Mononuclear cell (primary cell): ENCODE results near the gene SLC6A15. TPM values are rescaled to one million over a fixed set of nuclear protein-coding genes. Genes with fewer than 3 reads are reported as not detected.

Source experiments
- H3K27me3 ChIP-seq: 2 replicates; pipeline ENCODE4 v1.6.0; 2011; ENCODE audit warnings: low read length, control low read depth; ENCODE audit not compliant: insufficient read depth
- H3K4me1 ChIP-seq: 2 replicates; pipeline ENCODE4 v1.5.1; 2011; ENCODE audit warnings: mild to moderate bottlenecking, low read length, control low read depth; ENCODE audit not compliant: insufficient read depth
- H3K4me3 ChIP-seq: 2 replicates; pipeline ENCODE4 v1.5.1; 2011; ENCODE audit warnings: mild to moderate bottlenecking, low read length, moderate library complexity
- H3K9me3 ChIP-seq: 2 replicates; pipeline ENCODE4 v1.5.1; 2011; ENCODE audit warnings: low read depth, mild to moderate bottlenecking, control low read depth, low read length
- total RNA-seq: library from RNA; depleted of rRNA; stranded (reverse); fragments of >200 nt; gene quantifications from one replicate; pipeline ENCODE4 v1.2.3, GENCODE V29; 2012

Gene SLC6A15
- total RNA-seq, 1 donor = not detected

DNA sequence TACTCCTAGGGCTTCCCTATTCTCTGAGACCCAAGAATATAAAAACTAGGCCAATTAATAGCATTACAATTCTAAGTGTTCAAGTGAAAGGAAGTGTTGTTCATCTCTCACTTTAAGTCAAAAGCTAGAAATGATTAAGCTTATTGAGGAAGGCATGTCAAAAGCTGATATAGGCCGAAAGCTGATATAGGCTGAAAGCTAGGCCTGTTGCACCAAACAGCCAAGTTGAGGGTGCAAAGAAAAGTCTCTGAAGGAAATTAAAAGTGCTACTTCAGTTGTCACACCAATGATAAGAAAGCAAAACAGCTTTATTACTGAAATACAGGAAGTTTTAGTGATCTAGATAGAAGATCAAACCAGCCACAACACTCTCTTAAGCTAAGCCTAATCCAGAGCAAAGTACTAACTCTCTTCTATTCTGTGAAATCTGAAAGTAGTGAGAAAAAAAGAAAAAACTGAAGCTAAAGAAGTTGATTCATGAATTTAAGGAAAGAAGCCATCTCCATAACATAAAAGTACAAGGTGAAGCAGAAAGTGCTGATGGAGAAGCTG lies 68.9 kb downstream of the SLC6A15 start:
- Histone ChIP-seq H3K27me3 (no peaks in the 10 kb centered on the region), H3K4me3 (no peak overlapping the region), H3K4me1 (no peaks in the 10 kb centered on the region), H3K9me3 (no peaks in the 10 kb centered on the region)

DNA sequence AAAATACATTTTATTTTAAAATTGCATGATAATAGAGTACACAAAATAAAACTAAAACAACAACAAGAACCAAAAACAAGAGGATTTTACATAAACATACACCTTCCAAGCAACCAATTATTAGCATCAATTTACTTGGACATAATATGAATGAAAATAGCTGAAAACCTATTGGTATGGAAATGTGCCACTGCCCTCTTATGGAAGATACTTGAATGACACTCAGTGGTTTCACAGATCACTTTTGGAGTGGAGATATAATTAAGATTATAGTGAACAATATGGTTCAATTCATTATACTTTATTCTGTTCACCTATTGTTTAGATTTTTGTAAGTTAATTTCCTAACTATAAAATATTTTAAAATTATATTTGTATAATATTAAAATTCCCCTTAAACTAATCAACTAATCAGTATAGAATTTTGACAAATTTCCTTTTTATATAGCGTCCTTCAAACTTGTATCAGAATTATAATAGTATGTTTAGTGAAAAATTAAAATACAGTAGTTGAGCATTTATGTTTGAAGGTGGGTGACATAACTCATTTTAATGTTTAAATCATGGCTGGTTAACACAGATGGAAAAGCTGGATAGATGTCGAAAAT lies 70.1 kb downstream of the SLC6A15 start:
- H3K4me3 ChIP-seq = no peak overlapping the region
- no peaks in the 10 kb centered on the region for H3K4me1 ChIP-seq

DNA sequence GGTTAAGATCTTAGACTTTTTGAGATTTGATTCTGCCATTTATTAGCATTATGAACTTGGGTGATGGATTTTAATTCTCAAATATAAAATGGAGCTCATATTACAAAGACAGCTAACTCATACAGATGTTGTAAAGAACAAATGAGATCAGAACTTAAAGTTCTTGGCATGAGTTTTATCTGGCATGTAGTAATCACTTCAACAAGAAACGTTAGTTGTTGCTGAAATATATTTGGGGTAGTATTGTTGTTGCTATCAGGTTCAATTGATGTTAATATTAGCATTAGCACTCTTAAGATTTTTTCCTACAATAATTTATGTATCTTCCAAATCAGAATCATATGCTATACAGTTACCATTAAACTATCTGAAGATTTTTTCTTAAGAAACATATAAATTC lies 71.0 kb downstream of the SLC6A15 start:
- no peaks in the 10 kb centered on the region for H3K9me3 ChIP-seq
- no peak overlapping the region for H3K4me3 ChIP-seq
- no peaks in the 10 kb centered on the region for H3K4me1 ChIP-seq
- no peaks in the 10 kb centered on the region for H3K27me3 ChIP-seq

More for the DNA sequence above, 70.1 kb downstream of the SLC6A15 start:
- Histone ChIP-seq H3K9me3 (no peaks in the 10 kb centered on the region), H3K27me3 (no peaks in the 10 kb centered on the region)

DNA sequence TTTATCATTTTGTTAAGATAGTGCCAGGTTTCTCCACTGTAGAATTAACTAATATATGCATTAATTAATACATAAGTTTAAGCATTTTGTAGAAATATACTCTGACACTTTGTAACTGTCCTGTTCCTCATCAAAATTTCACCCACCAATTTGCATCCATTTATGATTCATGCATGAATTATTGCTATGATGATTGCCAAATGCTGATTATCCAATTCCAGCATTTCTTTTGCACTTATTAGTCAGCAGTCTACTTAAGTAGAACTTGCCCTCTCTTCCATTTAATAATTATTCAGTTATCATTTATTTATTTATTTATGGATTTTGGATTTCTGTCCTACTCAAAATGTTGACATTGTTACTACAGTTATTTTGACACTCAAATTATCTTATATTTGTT lies 72.2 kb downstream of the SLC6A15 start:
- Histone ChIP-seq H3K9me3 (no peaks in the 10 kb centered on the region), H3K4me3 (no peak overlapping the region), H3K4me1 (no peaks in the 10 kb centered on the region), H3K27me3 (no peaks in the 10 kb centered on the region)

DNA sequence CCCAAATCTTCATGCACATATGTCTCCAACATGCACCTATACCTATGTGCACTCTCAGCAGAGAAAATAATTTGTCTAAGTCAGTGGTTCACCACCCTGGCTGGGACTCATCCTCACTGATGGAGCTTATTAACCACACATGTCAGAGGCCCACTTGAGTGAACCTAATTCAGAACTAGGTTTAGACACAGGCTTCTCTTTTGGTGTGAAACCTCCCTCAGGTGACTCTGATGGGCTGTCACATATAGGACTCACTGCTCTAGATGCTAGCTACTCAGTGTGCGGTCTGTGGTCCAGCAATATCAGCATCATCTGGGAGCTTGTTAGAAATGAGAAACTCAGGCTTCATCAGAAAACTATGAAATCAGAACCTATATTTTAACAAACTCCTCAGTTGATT lies 85.7 kb downstream of the SLC6A15 start:
- no peaks in the 10 kb centered on the region for H3K27me3 ChIP-seq
- H3K4me3 ChIP-seq = no peak overlapping the region
- H3K4me1 ChIP-seq = no peaks in the 10 kb centered on the region
- H3K9me3 ChIP-seq = no peaks in the 10 kb centered on the region

DNA sequence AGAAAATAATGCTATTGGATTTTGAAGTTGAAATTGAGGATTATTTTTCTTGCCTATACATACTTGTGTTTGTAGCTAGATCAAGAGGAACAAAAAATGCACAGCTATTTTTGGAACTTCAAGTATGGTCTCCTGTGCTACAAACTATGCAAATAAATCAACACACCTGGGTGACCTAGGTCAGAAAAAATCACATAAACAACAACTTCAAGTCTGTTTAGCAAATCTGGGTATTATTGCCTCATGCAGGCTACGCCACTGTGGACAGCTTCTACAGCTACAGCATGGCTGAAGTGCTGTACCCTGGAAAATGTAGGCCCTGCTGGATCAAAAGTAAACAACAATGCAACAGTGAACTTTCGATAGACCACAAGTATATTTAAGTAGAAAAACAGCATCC lies 87.5 kb downstream of the SLC6A15 start:
- no peak overlapping the region for H3K4me3 ChIP-seq
- H3K9me3 ChIP-seq = no peaks in the 10 kb centered on the region
- H3K4me1 ChIP-seq = no peaks in the 10 kb centered on the region
- H3K27me3 ChIP-seq = no peaks in the 10 kb centered on the region

DNA sequence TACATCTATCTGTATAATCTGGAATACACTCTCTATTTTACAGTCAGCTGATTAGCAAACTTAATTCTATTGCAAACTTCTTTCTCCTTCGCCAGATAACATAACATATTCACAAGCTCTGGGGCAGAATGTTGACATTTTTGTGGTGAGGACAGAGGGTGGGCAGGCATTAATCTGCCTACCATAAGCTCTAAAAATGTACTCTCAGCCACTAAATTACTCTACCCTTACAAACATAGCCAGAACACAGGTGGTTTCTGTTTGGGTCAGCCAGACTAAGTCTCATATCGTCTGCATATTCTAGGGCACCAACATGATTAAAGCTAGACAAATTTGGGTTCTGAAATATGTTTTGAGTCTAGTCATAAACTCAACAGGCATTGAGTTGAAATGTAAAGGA lies 90.1 kb downstream of the SLC6A15 start:
- Histone ChIP-seq H3K9me3 (no peaks in the 10 kb centered on the region), H3K4me1 (no peaks in the 10 kb centered on the region), H3K4me3 (no peak overlapping the region), H3K27me3 (no peaks in the 10 kb centered on the region)

DNA sequence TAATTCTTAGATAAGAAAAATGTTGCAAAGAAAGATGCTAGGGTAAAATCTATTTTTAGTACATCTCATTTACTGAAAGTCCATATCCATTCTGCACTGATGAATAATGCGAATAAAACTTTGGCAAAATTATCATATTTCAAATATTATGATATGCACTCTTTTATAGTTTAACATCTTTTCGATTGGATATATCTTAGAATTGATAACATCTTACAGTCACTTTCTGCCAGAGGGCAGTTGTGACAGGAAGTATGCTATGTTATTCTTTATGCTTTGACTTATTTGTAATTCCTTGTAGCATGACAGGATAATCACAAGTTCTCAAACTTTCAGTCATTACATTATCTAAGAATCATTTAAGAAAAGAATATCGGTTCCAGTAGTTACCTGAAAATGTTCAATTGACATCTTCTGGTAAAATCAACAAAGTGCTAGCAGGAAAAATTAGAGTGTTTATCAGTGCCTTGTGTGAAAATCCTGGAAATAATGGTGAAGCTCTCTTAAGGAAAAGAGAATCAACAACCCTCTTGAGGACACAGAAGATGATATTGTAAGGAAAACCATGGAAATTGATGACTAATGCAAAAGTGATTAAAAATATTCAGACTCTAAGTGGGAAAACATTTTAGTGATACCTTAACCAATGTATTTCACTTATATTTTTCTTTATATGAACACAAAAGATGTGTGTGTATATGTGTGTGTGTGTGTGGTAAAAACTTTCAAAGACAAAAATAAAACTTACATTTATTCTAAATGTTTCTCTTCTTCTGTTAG lies 95.5 kb downstream of the SLC6A15 start:
- H3K9me3 ChIP-seq = no peaks in the 10 kb centered on the region
- H3K4me1 ChIP-seq = no peaks in the 10 kb centered on the region
- no peaks in the 10 kb centered on the region for H3K27me3 ChIP-seq

DNA sequence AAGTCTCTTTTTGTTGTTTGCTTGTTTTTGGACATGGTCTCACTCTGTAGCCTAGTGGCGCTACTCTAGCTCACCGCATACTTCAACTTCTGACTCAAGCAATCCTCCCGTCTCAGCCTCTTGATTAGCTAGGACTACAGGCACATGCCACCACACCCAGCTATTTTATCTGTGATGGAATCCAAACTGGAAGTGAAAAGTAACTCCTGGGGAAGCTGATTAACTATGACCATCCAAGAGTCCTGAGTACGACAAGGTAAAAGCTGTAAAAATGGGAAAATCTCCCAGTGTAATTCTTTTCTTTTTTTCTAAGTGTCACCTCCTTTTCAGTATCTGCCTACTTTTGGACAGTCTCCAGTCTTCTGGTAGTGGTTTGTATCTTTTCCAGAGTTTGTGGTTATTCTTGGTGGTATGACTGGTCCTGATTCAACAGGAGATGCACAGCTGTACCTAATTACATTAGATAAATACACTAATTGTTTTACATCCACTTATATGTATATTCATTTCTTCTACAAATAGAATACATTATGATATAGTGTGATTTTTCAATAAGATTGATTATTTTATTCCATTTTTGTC lies 97.8 kb downstream of the SLC6A15 start:
- H3K4me3 ChIP-seq = no peak overlapping the region

More for the DNA sequence above, 95.5 kb downstream of the SLC6A15 start:
- H3K4me3 ChIP-seq = no peak overlapping the region

DNA sequence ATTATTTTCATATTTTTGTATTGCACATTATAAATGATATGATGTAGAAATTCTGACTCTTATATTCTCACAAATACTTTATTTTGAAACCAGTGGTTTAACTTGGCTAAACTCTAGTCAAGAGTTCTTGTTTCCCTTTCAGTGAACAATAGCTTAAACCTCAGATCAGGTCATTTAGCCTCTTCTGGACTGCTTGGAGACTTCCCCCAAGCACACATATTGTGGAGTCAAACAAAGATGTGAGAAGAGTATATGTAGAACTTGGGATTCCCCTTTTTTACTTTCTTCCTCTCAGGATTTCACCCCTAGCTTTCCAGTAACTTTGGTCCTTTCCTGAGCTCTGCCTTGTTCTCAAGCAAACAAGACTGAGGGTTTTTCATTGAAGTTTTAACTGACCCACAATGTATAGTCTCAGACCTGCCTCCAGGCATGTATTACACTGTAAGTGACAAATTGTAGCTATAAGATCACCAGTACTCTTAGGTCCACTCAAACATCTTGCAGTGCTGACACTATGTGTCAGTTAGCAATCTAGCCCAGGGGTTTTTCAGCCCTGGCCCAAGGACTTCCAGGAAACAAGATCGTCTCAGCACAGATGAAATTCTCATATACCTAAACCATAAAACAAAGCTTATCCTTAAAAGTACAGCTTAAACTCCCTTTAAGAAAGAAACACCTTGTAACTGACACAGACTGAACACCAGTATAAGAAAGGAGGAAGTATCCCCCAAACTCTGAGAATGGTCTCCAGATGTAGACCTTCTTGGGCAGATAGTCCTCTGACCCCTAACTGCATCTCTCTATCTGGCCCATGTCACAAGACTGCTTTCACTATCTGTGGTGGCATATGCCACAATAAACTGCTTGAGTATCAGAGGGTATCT lies 98.6 kb downstream of the SLC6A15 start:
- Histone ChIP-seq H3K9me3 (no peaks in the 10 kb centered on the region), H3K4me1 (no peaks in the 10 kb centered on the region), H3K27me3 (no peaks in the 10 kb centered on the region), H3K4me3 (no peak overlapping the region)

More for the DNA sequence above, 97.8 kb downstream of the SLC6A15 start:
- no peaks in the 10 kb centered on the region for H3K4me1 ChIP-seq
- no peaks in the 10 kb centered on the region for H3K27me3 ChIP-seq
- no peaks in the 10 kb centered on the region for H3K9me3 ChIP-seq

DNA sequence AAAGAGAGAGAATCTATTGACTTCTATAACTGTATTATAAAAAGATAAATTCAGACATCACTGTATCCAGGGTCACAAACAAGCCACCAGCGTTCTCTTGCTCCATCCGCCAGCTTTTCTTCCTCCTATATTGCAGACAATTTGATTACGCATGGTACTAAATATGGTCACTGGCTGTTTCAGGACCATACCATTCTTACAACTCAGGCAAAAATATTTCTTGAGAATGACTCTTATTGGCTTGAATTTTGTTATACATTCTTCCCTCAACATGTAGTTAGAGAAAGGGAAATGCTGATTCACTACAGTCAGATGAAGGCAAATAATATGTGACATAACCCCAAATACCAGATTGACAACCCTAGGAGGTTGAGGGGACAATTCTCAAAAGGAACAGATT lies 101.3 kb downstream of the SLC6A15 start:
- no peaks in the 10 kb centered on the region for H3K9me3 ChIP-seq
- no peaks in the 10 kb centered on the region for H3K27me3 ChIP-seq
- H3K4me3 ChIP-seq = no peak overlapping the region
- no peaks in the 10 kb centered on the region for H3K4me1 ChIP-seq

DNA sequence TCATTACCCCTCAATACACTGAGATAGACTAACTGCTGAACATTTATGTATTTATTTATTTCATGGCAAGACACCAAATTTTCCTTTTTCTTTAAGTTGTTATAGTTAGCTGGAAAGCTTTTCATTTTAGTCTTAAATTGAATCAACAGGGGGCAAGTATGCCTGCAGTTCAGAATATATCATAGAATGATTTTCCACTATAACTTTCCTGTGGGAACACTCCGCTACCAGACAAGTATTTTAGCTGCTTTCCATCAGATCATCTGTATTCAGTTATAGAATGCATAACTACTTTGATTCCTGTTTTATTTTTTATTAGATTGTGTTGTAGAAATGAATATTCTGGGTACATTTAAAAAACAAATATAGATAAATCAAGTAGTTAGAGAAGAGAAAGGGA lies 102.0 kb downstream of the SLC6A15 start:
- no peaks in the 10 kb centered on the region for H3K9me3 ChIP-seq
- H3K27me3 ChIP-seq = no peaks in the 10 kb centered on the region
- no peak overlapping the region for H3K4me3 ChIP-seq
- no peaks in the 10 kb centered on the region for H3K4me1 ChIP-seq
